ENCODE results near the gene SPSB3. TPM values are rescaled to one million over a fixed set of nuclear protein-coding genes. Genes with fewer than 3 reads are reported as not detected.

SPSB3 gene
- total and polyA plus RNA-seq, 9 of the 15 experiments (the other 6 are each of a cell fraction or from before 2014, with no cell fraction given), result 0.39 to 37.4 (median 7.1) TPM

DNA sequence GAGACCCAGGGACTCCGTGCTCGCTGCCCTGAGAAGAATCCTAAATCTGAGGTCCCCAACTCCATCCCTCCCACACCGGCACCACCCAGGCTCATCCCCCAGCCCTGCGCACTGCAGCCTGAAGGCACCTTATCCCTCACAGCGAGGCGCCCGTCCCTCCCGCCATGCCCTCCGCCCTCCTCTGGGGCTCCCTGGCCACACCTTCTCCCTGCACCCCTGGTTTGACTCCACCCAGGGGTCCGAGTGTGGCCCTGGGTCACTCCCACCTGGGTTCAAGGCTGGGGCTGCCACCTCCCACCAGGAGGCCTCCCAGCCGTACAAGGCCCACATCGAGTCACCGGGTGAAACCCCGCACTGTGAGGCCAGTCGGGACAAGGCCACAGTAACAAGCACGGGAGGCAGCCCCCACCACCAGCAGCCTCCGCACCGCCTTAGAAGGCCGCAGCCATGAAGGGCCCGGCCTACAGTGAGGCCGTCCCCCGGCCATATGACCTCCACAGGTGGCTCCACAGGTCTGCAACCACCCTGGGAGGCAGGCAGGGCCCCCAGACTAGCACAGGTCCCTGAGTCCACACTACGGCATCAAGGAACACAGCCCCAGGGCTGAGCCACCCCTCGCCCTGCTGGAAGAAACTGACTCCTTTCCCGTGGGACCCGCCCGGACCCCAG lies 36.0 kb upstream of the SPSB3 start:
- FAIRE-seq (no peak), DNase-seq (ENCODE audit: extremely low read depth in 1 of 4, low spot score in 3 of 4) (no peak), ATAC-seq (no peak)
- in situ Hi-C loops (cut with MboI) (no loop called here), intact Hi-C loops (cut with micrococcal nuclease) (no loop called here)
- no peaks in the 10 kb centered on the region for H4K20me1 ChIP-seq (replicated peaks; ENCODE audit: control insufficient read depth, insufficient read depth, low read length)
- H3K9ac ChIP-seq (ENCODE audit: insufficient read depth in 1 of 2, low read depth in 2 of 2, low read length in 2 of 2), result peak overlapping the region in 1 of 2 experiments; percentile 13; a peak in 1 of 4 replicates
- peaks cover 3% of the 10 kb centered on the region; the same call in 1 of the 3 replicates for H3K36me3 ChIP-seq (ENCODE audit: control insufficient read depth, insufficient read depth, low read length)
- 77% methylated on average over 19 of the region's 27 CpGs for WGBS (ENCODE audit: insufficient coverage, low coverage, missing lambda C conversion rate)
- POLR2A ChIA-PET, result no interaction called here
- no peaks in the 10 kb centered on the region for H3K27me3 ChIP-seq (ENCODE audit: control insufficient read depth in 2 of 2, insufficient read depth in 2 of 2, low read length in 2 of 2)
- no peak overlapping the region for H3K4me3 ChIP-seq
- no peaks in the 10 kb centered on the region for H3K9me3 ChIP-seq (replicated peaks; ENCODE audit: control insufficient read depth, insufficient read depth, low read depth, low read length)
- TF ChIP-seq CCAR2 (IDR thresholded peaks at IDR 0.05; ENCODE audit: low read depth, low read length) (no peak), PML (IDR thresholded peaks at IDR 0.05; ENCODE audit: low read length) (no peak), POLR2G (IDR thresholded peaks at IDR 0.05; ENCODE audit: low read depth, low read length) (peak; percentile 54; the same call in 1 of the 2 replicates), ZSCAN32 (CRISPR knock-in tag; IDR thresholded peaks at IDR 0.05) (no peak), RBFOX2 (IDR thresholded peaks at IDR 0.05; ENCODE audit: low read depth, low read length) (0 out of 2 replicates have a peak, but pooled peaks have one; percentile 9)
- H3K4me1 ChIP-seq (replicated peaks in 1 of 2; ENCODE audit: control insufficient read depth in 2 of 2, insufficient read depth in 2 of 2, low read length in 2 of 2), result peaks cover 0 to 49% of the 10 kb centered on the region in 2 experiments; a peak in 2 of 5 replicates
- no peaks in the 10 kb centered on the region for H3K9me1 ChIP-seq (ENCODE audit: control insufficient read depth, insufficient read depth, low read length)
- no peak overlapping the region for H3K4me2 ChIP-seq (ENCODE audit: insufficient read depth, low read length)
- H2AFZ ChIP-seq (ENCODE audit: low read depth, low read length), result no peak overlapping the region
- CTCF ChIA-PET (ENCODE audit: low intra/inter-chr PET ratio), result no interaction called here
- H3K27ac ChIP-seq (ENCODE audit: extremely low read depth, low read depth, low read length), result no peak overlapping the region
- no peaks in the 10 kb centered on the region for H3K79me2 ChIP-seq (ENCODE audit: control insufficient read depth, insufficient read depth, low read length)
- no TSS peak for BruUV-seq (replicated peaks)

GRCh38 chr16:1817716-1818115 lies 35.3 kb upstream of the SPSB3 start:
- FAIRE-seq (no peak), ATAC-seq (no peak), DNase-seq (ENCODE audit: extremely low read depth in 1 of 4, low spot score in 3 of 4) (no peak)
- no TSS peak for BruUV-seq (replicated peaks)
- Histone ChIP-seq H3K36me3 (ENCODE audit: control insufficient read depth, insufficient read depth, low read length) (peaks cover 3% of the 10 kb centered on the region; the same call in 1 of the 3 replicates), H3K4me1 (replicated peaks in 1 of 2; ENCODE audit: control insufficient read depth in 2 of 2, insufficient read depth in 2 of 2, low read length in 2 of 2) (peaks cover 0 to 49% of the 10 kb centered on the region in 2 experiments; a peak in 3 of 5 replicates), H2AFZ (ENCODE audit: low read depth, low read length) (no peak overlapping the region), H3K4me2 (ENCODE audit: insufficient read depth, low read length) (no peak overlapping the region), H3K9ac (ENCODE audit: insufficient read depth in 1 of 2, low read depth in 2 of 2, low read length in 2 of 2) (no peak overlapping the region), H3K27ac (ENCODE audit: extremely low read depth, low read depth, low read length) (no peak overlapping the region), H3K27me3 (ENCODE audit: control insufficient read depth in 2 of 2, insufficient read depth in 2 of 2, low read length in 2 of 2) (no peaks in the 10 kb centered on the region), H4K20me1 (replicated peaks; ENCODE audit: control insufficient read depth, insufficient read depth, low read length) (no peaks in the 10 kb centered on the region), H3K9me1 (ENCODE audit: control insufficient read depth, insufficient read depth, low read length) (no peaks in the 10 kb centered on the region), H3K4me3 (no peak overlapping the region), H3K79me2 (ENCODE audit: control insufficient read depth, insufficient read depth, low read length) (no peaks in the 10 kb centered on the region), H3K9me3 (replicated peaks; ENCODE audit: control insufficient read depth, insufficient read depth, low read depth, low read length) (no peaks in the 10 kb centered on the region)
- POLR2A ChIA-PET, result no interaction called here
- in situ Hi-C loops (cut with MboI), result no loop called here
- 88% methylated on average over 16 of the region's 17 CpGs for WGBS (ENCODE audit: insufficient coverage, low coverage, missing lambda C conversion rate)
- TF ChIP-seq RBFOX2 (IDR thresholded peaks at IDR 0.05; ENCODE audit: low read depth, low read length) (0 out of 2 replicates have a peak, but pooled peaks have one; percentile 8), SREBF1 (IDR thresholded peaks at IDR 0.05; ENCODE audit: borderline replicate concordance, low read depth, low read length) (no peak), ZNF436 (CRISPR knock-in tag; IDR thresholded peaks at IDR 0.05) (no peak), RUNX1 (IDR thresholded peaks at IDR 0.05; ENCODE audit: low read depth) (no peak)
- intact Hi-C loops (cut with micrococcal nuclease), result no loop called here
- CTCF ChIA-PET (ENCODE audit: low intra/inter-chr PET ratio), result no interaction called here

All from K562 (cell line).